ENCODE results near the gene MBD2. TPM values are rescaled to one million over a fixed set of nuclear protein-coding genes. Genes with fewer than 3 reads are reported as not detected.
A peak's percentile ranks its signal among the peaks of the same experiment; 100 is the strongest.
"Not testable (repeated sequence)": the region's sequence is repeated elsewhere in the genome, so short reads cannot be mapped to it uniquely, and the experiment has no call there.

The MBD2 gene
- 103 TPM for polyA plus RNA-seq (2012; ENCODE audit: missing spikeins)

GRCh38 chr18:54224379-54225014 is at the start of gene MBD2:
Gene MBD2 (minus strand): TSS chr18:54224669. CDS start chr18:54224559, 110 bp downstream.
- FAIRE-seq = peak; percentile 100
- peak; percentile 29; the same call in 1 of the 2 replicates for TF ChIP-seq TAF1 (IDR thresholded peaks at IDR 0.05; ENCODE audit: borderline replicate concordance, low read depth, low read length)
- TF ChIP-seq POLR2AphosphoS5 (IDR thresholded peaks at IDR 0.05; ENCODE audit: low read depth, low read length) = no peak
- peak; percentile 53 for TF ChIP-seq POLR2A (IDR thresholded peaks at IDR 0.05; ENCODE audit: low read depth, low read length)
- peak; percentile 60 for DNase-seq (ENCODE audit: insufficient read length)

- peak; percentile 11 for DNase-seq (ENCODE audit: insufficient read length)
- peak; percentile 9 for FAIRE-seq
- TF ChIP-seq POLR2A (IDR thresholded peaks at IDR 0.05; ENCODE audit: low read depth, low read length) (peak; percentile 6; the same call in 1 of the 2 replicates), POLR2AphosphoS5 (IDR thresholded peaks at IDR 0.05; ENCODE audit: low read depth, low read length) (no peak), TAF1 (IDR thresholded peaks at IDR 0.05; ENCODE audit: borderline replicate concordance, low read depth, low read length) (no peak)
Measured at GRCh38 chr18:54269893-54270844, 45.7 kb upstream of the MBD2 start.

- TF ChIP-seq POLR2AphosphoS5 (IDR thresholded peaks at IDR 0.05; ENCODE audit: low read depth, low read length) = no peak
- no peak for TF ChIP-seq POLR2A (IDR thresholded peaks at IDR 0.05; ENCODE audit: low read depth, low read length)
- FAIRE-seq (no peak), DNase-seq (ENCODE audit: insufficient read length) (no peak)
Measured at GRCh38 chr18:54268751-54269150, 44.3 kb upstream of the MBD2 start.

- no peak for FAIRE-seq
- no peak for TF ChIP-seq TAF1 (IDR thresholded peaks at IDR 0.05; ENCODE audit: borderline replicate concordance, low read depth, low read length)
- no peak for TF ChIP-seq POLR2AphosphoS5 (IDR thresholded peaks at IDR 0.05; ENCODE audit: low read depth, low read length)
- no peak for TF ChIP-seq POLR2A (IDR thresholded peaks at IDR 0.05; ENCODE audit: low read depth, low read length)
- no peak for DNase-seq (ENCODE audit: insufficient read length)
Measured at GRCh38 chr18:54267701-54268100, 43.2 kb upstream of the MBD2 start.

GRCh38 chr18:54263904-54264336 is 39.5 kb upstream of the MBD2 start:
- FAIRE-seq = peak; percentile 97
- no peak for DNase-seq (ENCODE audit: insufficient read length)
- TF ChIP-seq POLR2AphosphoS5 (IDR thresholded peaks at IDR 0.05; ENCODE audit: low read depth, low read length) = peak; percentile 48; the same call in 1 of the 2 replicates
- no peak for TF ChIP-seq TAF1 (IDR thresholded peaks at IDR 0.05; ENCODE audit: borderline replicate concordance, low read depth, low read length)
- TF ChIP-seq POLR2A (IDR thresholded peaks at IDR 0.05; ENCODE audit: low read depth, low read length) = peak; percentile 32

- TF ChIP-seq TAF1 (IDR thresholded peaks at IDR 0.05; ENCODE audit: borderline replicate concordance, low read depth, low read length) (no peak), POLR2AphosphoS5 (IDR thresholded peaks at IDR 0.05; ENCODE audit: low read depth, low read length) (no peak), POLR2A (IDR thresholded peaks at IDR 0.05; ENCODE audit: low read depth, low read length) (no peak)
- FAIRE-seq = peak; percentile 98
Measured at GRCh38 chr18:54261894-54262293, 37.4 kb upstream of the MBD2 start.

GRCh38 chr18:54260396-54261072 is 36.1 kb upstream of the MBD2 start:
- DNase-seq (ENCODE audit: insufficient read length) (no peak), FAIRE-seq (peak; percentile 90)
- TF ChIP-seq POLR2A (IDR thresholded peaks at IDR 0.05; ENCODE audit: low read depth, low read length) (no peak), POLR2AphosphoS5 (IDR thresholded peaks at IDR 0.05; ENCODE audit: low read depth, low read length) (no peak), TAF1 (IDR thresholded peaks at IDR 0.05; ENCODE audit: borderline replicate concordance, low read depth, low read length) (no peak)

More at GRCh38 chr18:54261894-54262293, 37.4 kb upstream of the MBD2 start:
- DNase-seq (ENCODE audit: insufficient read length) = no peak

- DNase-seq (ENCODE audit: insufficient read length); FAIRE-seq: not testable (repeated sequence)
Measured at GRCh38 chr18:54257818-54258217, 33.3 kb upstream of the MBD2 start.

- FAIRE-seq = no peak
- no peak for DNase-seq (ENCODE audit: insufficient read length)
- TF ChIP-seq POLR2A (IDR thresholded peaks at IDR 0.05; ENCODE audit: low read depth, low read length) (no peak), TAF1 (IDR thresholded peaks at IDR 0.05; ENCODE audit: borderline replicate concordance, low read depth, low read length) (no peak), POLR2AphosphoS5 (IDR thresholded peaks at IDR 0.05; ENCODE audit: low read depth, low read length) (no peak)
Measured at GRCh38 chr18:54257015-54257414, 32.5 kb upstream of the MBD2 start.

GRCh38 chr18:54255141-54255540 is 30.7 kb upstream of the MBD2 start:
- no peak for DNase-seq (ENCODE audit: insufficient read length)
- no peak for FAIRE-seq
- TF ChIP-seq POLR2AphosphoS5 (IDR thresholded peaks at IDR 0.05; ENCODE audit: low read depth, low read length) (no peak), TAF1 (IDR thresholded peaks at IDR 0.05; ENCODE audit: borderline replicate concordance, low read depth, low read length) (no peak), POLR2A (IDR thresholded peaks at IDR 0.05; ENCODE audit: low read depth, low read length) (no peak)

- DNase-seq (ENCODE audit: insufficient read length) = no peak
- TF ChIP-seq TAF1 (IDR thresholded peaks at IDR 0.05; ENCODE audit: borderline replicate concordance, low read depth, low read length) (no peak), POLR2A (IDR thresholded peaks at IDR 0.05; ENCODE audit: low read depth, low read length) (no peak), POLR2AphosphoS5 (IDR thresholded peaks at IDR 0.05; ENCODE audit: low read depth, low read length) (no peak)
- FAIRE-seq = no peak
Measured at GRCh38 chr18:54254265-54254758, 29.8 kb upstream of the MBD2 start.

All from GM12892 (cell line).